ENCODE measurements around the gene RASSF8. TPM values are rescaled to one million over a fixed set of nuclear protein-coding genes. Genes with fewer than 3 reads are reported as not detected.

Gene RASSF8
- total RNA-seq, 1 donor from 2014 or later: 85.7 TPM

- peak; percentile 15 for ATAC-seq
- Histone ChIP-seq H3K9me3 (no peaks in the 10 kb centered on the region), H3K4me1 (peaks cover 4% of the 10 kb centered on the region), H3K4me3 (no peak overlapping the region), H3K27me3 (no peaks in the 10 kb centered on the region), H3K36me3 (no peaks in the 10 kb centered on the region), H3K27ac (no peak overlapping the region)
- intact Hi-C loops (cut with DNase I): loop anchor here (10.0 kb wide), 1 partner anchor 554 kb away; no protein-coding TSS in a partner anchor
- no peak for DNase-seq
- no peak for TF ChIP-seq CTCF (IDR thresholded peaks at IDR 0.05)
Observed at GRCh38 chr12:26100666-26101349, 142.3 kb downstream of the RASSF8 start.

- DNase-seq (no peak), ATAC-seq (peak; percentile 58)
- no peak overlapping the region for H3K4me3 ChIP-seq
- intact Hi-C loops (cut with DNase I): loop anchor here (10.0 kb wide), 1 partner anchor 553 kb away; no protein-coding TSS in a partner anchor
- H3K27me3 ChIP-seq: no peaks in the 10 kb centered on the region
- H3K4me1 ChIP-seq: peaks cover 4% of the 10 kb centered on the region
- H3K27ac ChIP-seq: no peak overlapping the region
- no peak for TF ChIP-seq CTCF (IDR thresholded peaks at IDR 0.05)
- H3K9me3 ChIP-seq: no peaks in the 10 kb centered on the region
- no peaks in the 10 kb centered on the region for H3K36me3 ChIP-seq
Observed at GRCh38 chr12:26101350-26101734, 142.9 kb downstream of the RASSF8 start.

GRCh38 chr12:26101763-26102162, 143.3 kb downstream of the RASSF8 start:
- intact Hi-C loops (cut with DNase I): loop anchor here (10.0 kb wide), 1 partner anchor 553 kb away; no protein-coding TSS in a partner anchor
- H3K9me3 ChIP-seq: no peaks in the 10 kb centered on the region
- H3K27me3 ChIP-seq: no peaks in the 10 kb centered on the region
- H3K36me3 ChIP-seq: no peaks in the 10 kb centered on the region
- H3K4me3 ChIP-seq: no peak overlapping the region
- peak overlapping the region; percentile 53 for H3K27ac ChIP-seq
- DNase-seq (no peak), ATAC-seq (peak; percentile 26)
- no peak for TF ChIP-seq CTCF (IDR thresholded peaks at IDR 0.05)
- H3K4me1 ChIP-seq: peaks cover 4% of the 10 kb centered on the region

- ATAC-seq (peak; percentile 86), DNase-seq (no peak)
- H3K4me3 ChIP-seq: no peak overlapping the region
- intact Hi-C loops (cut with DNase I): loop anchor here (10.0 kb wide), 1 partner anchor 552 kb away; no protein-coding TSS in a partner anchor
- H3K9me3 ChIP-seq: no peaks in the 10 kb centered on the region
- H3K36me3 ChIP-seq: no peaks in the 10 kb centered on the region
- no peak overlapping the region for H3K27ac ChIP-seq
- H3K27me3 ChIP-seq: no peaks in the 10 kb centered on the region
- H3K4me1 ChIP-seq: peaks cover 4% of the 10 kb centered on the region
- TF ChIP-seq CTCF (IDR thresholded peaks at IDR 0.05): no peak
Observed at GRCh38 chr12:26102953-26103352, 144.5 kb downstream of the RASSF8 start.

GRCh38 chr12:26106347-26106746, 147.9 kb downstream of the RASSF8 start:
- intact Hi-C loops (cut with DNase I): loop anchor here (10.0 kb wide), 1 partner anchor 548 kb away; no protein-coding TSS in a partner anchor

More at GRCh38 chr12:26106347-26106746, 147.9 kb downstream of the RASSF8 start:
- no peaks in the 10 kb centered on the region for H3K36me3 ChIP-seq
- no peaks in the 10 kb centered on the region for H3K27me3 ChIP-seq
- TF ChIP-seq CTCF (IDR thresholded peaks at IDR 0.05): no peak
- H3K4me3 ChIP-seq: no peak overlapping the region
- no peaks in the 10 kb centered on the region for H3K9me3 ChIP-seq
- no peak for DNase-seq
- peaks cover 4% of the 10 kb centered on the region for H3K4me1 ChIP-seq
- H3K27ac ChIP-seq: no peak overlapping the region
- no peak for ATAC-seq
